GM19372 (cell line): ENCODE data around the gene GORASP1.

Source experiments
- ATAC-seq: cut with Tn5 transposase; IDR thresholded peaks from one replicate; pipeline ENCODE4 v1.9.1; 2021; ENCODE audit warnings: mild to moderate bottlenecking, low read depth, moderate library complexity; ENCODE audit not compliant: unreplicated experiment

GORASP1 gene

GRCh38 chr3:39107388-39108199 is at the start of gene GORASP1, which contains the start of gene TTC21A:
Gene GORASP1 (minus strand): TSS chr3:39107627. CDS start chr3:39107541, 86 bp downstream.
Gene TTC21A (plus strand): TSS chr3:39107680. CDS start chr3:39107838, 158 bp downstream.
- ATAC-seq: peak; percentile 62

GRCh38 chr3:39156421-39156820 is 49.0 kb upstream of the GORASP1 start:
- no peak for ATAC-seq

- no peak for ATAC-seq
These were observed 47.0 kb upstream of the GORASP1 start for GRCh38 chr3:39154280-39155021.

- no peak for ATAC-seq
These were observed 46.5 kb upstream of the GORASP1 start for GRCh38 chr3:39153977-39154279.

- no peak for ATAC-seq
These were observed 43.6 kb upstream of the GORASP1 start for GRCh38 chr3:39150803-39151631.

- ATAC-seq: no peak
These were observed 42.8 kb upstream of the GORASP1 start for GRCh38 chr3:39150148-39150802.

- ATAC-seq: no peak
These were observed 42.2 kb upstream of the GORASP1 start for GRCh38 chr3:39149498-39150147.

GRCh38 chr3:39149059-39149455 is 41.6 kb upstream of the GORASP1 start:
- ATAC-seq: no peak

- no peak for ATAC-seq
These were observed 41.1 kb upstream of the GORASP1 start for GRCh38 chr3:39148435-39149058.

- ATAC-seq: peak; percentile 31
These were observed 40.4 kb upstream of the GORASP1 start for GRCh38 chr3:39147711-39148434.

- ATAC-seq: no peak
These were observed 39.5 kb upstream of the GORASP1 start for GRCh38 chr3:39146611-39147591.

GRCh38 chr3:39146083-39146501 is 38.7 kb upstream of the GORASP1 start:
- ATAC-seq: no peak

- ATAC-seq: no peak
These were observed 37.4 kb upstream of the GORASP1 start for GRCh38 chr3:39144748-39145380.

- no peak for ATAC-seq
These were observed 36.8 kb upstream of the GORASP1 start for GRCh38 chr3:39144095-39144747.

GRCh38 chr3:39143051-39143885 is 35.8 kb upstream of the GORASP1 start:
- no peak for ATAC-seq

- ATAC-seq: no peak
These were observed 34.6 kb upstream of the GORASP1 start for GRCh38 chr3:39142067-39142466.
